Heart left ventricle (tissue), 16 donors: Measurements from ENCODE around the gene BOD1L1. TPM values are rescaled to one million over a fixed set of nuclear protein-coding genes. Genes with fewer than 3 reads are reported as not detected.

Experiments used
- ATAC-seq, 4 donors: fragments of 200-7000 bp; cut with Tn5 transposase; one replicate each; pipeline ENCODE4 v1.9.1; 2020 to 2022; ENCODE audit warnings: moderate library complexity in 4 of 4, mild to moderate bottlenecking in 3 of 4, moderate number of reproducible peaks in 1 of 4
- DNase-seq, 5 donors: peaks; one replicate each; pipeline ENCODE4 v3.0.0-alpha.2; 2020
- H3K27ac ChIP-seq, 12 donors: fragments of 200-600 bp; sonication (generic) in 4 of 12; one replicate each; pipeline versions ENCODE4 v1.5.0 to v1.8.0; 2016 to 2022; ENCODE audit warnings: mild to moderate bottlenecking in 2 of 12
- H3K27me3 ChIP-seq, 9 donors: fragments of 200-600 bp; sonication (generic) in 2 of 9; one replicate each; pipeline versions ENCODE4 v1.5.1 to v1.8.0; 2016 to 2022; ENCODE audit warnings: mild to moderate bottlenecking in 3 of 9
- H3K36me3 ChIP-seq, 9 donors: fragments of 200-600 bp; sonication (generic) in 2 of 9; one replicate each; pipeline versions ENCODE4 v1.5.0 to v1.8.0; 2018 to 2022; ENCODE audit warnings: mild to moderate bottlenecking in 2 of 9
- H3K4me1 ChIP-seq, 12 donors: fragments of 200-600 bp; sonication (generic) in 4 of 12; one replicate each; pipeline versions ENCODE4 v1.5.0 to v1.8.0; 2016 to 2022; ENCODE audit warnings: mild to moderate bottlenecking in 3 of 12
- H3K4me3 ChIP-seq, 12 donors: fragments of 200-600 bp; sonication (generic) in 4 of 12; one replicate each; pipeline versions ENCODE4 v1.5.0 to v1.8.0; 2017 to 2022; ENCODE audit warnings: mild to moderate bottlenecking in 9 of 12, moderate library complexity in 4 of 12
- H3K9me3 ChIP-seq, 12 donors: fragments of 200-600 bp; sonication (generic) in 4 of 12; one replicate each; pipeline versions ENCODE4 v1.5.0 to v1.8.0; 2016 to 2022; ENCODE audit warnings: mild to moderate bottlenecking in 1 of 12
- POLR2A ChIP-seq, 2 donors: fragments of 450-650 bp; IDR thresholded peaks; one replicate each; pipeline ENCODE4 v1.6.1; 2017; ENCODE audit warnings: antibody characterized with exemption in 2 of 2, mild to moderate bottlenecking in 2 of 2, moderate library complexity in 2 of 2
- WGBS, 4 donors: extraction: QIAGEN DNeasy Blood & Tissue Kit in 2 of 4; methylation state at CpG; one replicate each; pipeline versions ENCODE4 v1.1.5 to v1.1.7; 2013 to 2018; 5-methylcytosine and 5-hydroxymethylcytosine counted together
- intact Hi-C, 10 donors: fragments of 100-400 bp; cut with DNase I; formaldehyde crosslinking; loops; one replicate each; pipeline versions ENCODE4 v1.11.1 to v1.14.2; 2022
- polyA plus RNA-seq, 2 donors: library from polyadenylated mRNA; stranded (reverse); fragments of 200-250 nt; gene quantifications; one replicate each; pipeline ENCODE4 v1.2.3, GENCODE V29; 2013
- total RNA-seq, 9 donors: library from RNA; depleted of rRNA in 2 of 9; stranded (reverse); fragments of >200 nt in 2 of 9; fragmentation: NEBNext Ultra II Directional in 3 of 9; extraction: Animal tissue kit (Norgen Biotek cat#: 25700) in 3 of 9; gene quantifications; one replicate each; pipeline versions ENCODE4 v1.1.0 to v1.2.4, GENCODE V29; 2016 to 2023
- TF ChIP-seq, protein P1 (sequence below), 12 donors: fragments of 200-600 bp; sonication (generic) in 4 of 12; IDR thresholded peaks; one replicate each; pipeline versions ENCODE4 v1.5.0 to v1.8.0; 2018 to 2022; ENCODE audit warnings: antibody characterized with exemption in 12 of 12, mild to moderate bottlenecking in 5 of 12
- donor health status: ischemic (EF 13 %, LVEDD 7.1; RV severe dilation, severe dysfunction).
- donor health status: healthy with polysubstance abuse.
- donor health status: DM: no; HTN: yes; CAD: no.
- donor health status: DM: no; HTN: no; CAD: no.
- donor health status: ischemic (EF 25% LVEDD 6.9; RV normal size, moderate dysfunction).
- donor health status: ischemic (EF 25% LVEDD 5.7; RV mildly dilated, moderate dysfunction).
- donor health status: healthy.
- donor health status: DM: yes; HTN: yes; CAD: no.
- donor health status: ischemic (EF 35%, LVEDD 5.7; RV mildly dilated, moderate dysfunction).
- donor health status: nonischemic (EF 11% LVEDD 7.7; RV severe dilation, severe dysfunction).
- donor health status: DM: yes; HTN: yes; CAD: no.
- donor health status: PGD.
- donor health status: ischemic (EF 29% LVEDD 5.4; RV normal size, mild dysfunction).
- donor health status: nonischemic (EF 23%, LVEDD 6.1; RV moderate dilation, normal function).

The BOD1L1 gene
- total and polyA plus RNA-seq, 11 donors: 10.9 to 29.2 (median 18.7) TPM

DNA sequence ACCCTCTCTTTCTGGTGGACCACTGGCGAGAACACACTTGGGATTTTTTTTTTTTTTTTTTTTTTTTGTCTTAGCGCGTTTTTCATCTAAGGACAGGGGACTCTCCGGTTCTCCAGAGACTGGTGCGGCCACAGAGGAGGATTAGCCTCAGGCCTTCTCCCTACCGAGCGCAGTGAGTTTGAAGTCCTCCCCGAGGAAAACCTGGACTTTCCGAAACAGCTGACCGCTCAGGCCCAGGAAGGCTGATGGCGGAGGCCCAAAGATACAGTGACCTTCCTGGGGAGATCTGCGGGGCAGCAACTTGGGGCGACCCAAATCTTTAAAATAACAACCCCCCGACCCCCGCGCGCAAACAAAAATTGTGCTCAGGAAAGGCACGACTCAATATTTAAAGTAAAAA is 92.4 kb downstream of the BOD1L1 start:
- ATAC-seq (no peak), DNase-seq (no peak)
- no peak overlapping the region for H3K27ac ChIP-seq
- H3K36me3 ChIP-seq: no peaks in the 10 kb centered on the region
- no peak overlapping the region for H3K4me3 ChIP-seq
- H3K27me3 ChIP-seq: peaks cover 79 to 100% (median 98%) of the 10 kb centered on the region in 9 donors
- peaks cover 0 to 33% (median 9%) of the 10 kb centered on the region in 12 donors for H3K4me1 ChIP-seq
- intact Hi-C loops: loop anchor here in 1 of 10 donors (5.0 kb wide), 1 partner anchor 48 kb away; no protein-coding TSS in a partner anchor
- 3 to 5% (median 4%) methylated on average over 18 of the region's 18 CpGs for WGBS, 4 donors
- TF ChIP-seq, protein P1, sequence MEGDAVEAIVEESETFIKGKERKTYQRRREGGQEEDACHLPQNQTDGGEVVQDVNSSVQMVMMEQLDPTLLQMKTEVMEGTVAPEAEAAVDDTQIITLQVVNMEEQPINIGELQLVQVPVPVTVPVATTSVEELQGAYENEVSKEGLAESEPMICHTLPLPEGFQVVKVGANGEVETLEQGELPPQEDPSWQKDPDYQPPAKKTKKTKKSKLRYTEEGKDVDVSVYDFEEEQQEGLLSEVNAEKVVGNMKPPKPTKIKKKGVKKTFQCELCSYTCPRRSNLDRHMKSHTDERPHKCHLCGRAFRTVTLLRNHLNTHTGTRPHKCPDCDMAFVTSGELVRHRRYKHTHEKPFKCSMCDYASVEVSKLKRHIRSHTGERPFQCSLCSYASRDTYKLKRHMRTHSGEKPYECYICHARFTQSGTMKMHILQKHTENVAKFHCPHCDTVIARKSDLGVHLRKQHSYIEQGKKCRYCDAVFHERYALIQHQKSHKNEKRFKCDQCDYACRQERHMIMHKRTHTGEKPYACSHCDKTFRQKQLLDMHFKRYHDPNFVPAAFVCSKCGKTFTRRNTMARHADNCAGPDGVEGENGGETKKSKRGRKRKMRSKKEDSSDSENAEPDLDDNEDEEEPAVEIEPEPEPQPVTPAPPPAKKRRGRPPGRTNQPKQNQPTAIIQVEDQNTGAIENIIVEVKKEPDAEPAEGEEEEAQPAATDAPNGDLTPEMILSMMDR (IDR thresholded peaks at IDR 0.05): no peak
- TF ChIP-seq POLR2A (IDR thresholded peaks at IDR 0.05): no peak
- H3K9me3 ChIP-seq: no peaks in the 10 kb centered on the region

GRCh38 chr4:13534344-13535063 is 93.0 kb downstream of the BOD1L1 start:
- Histone ChIP-seq H3K27ac (no peak overlapping the region), H3K9me3 (no peaks in the 10 kb centered on the region), H3K4me3 (no peak overlapping the region), H3K36me3 (no peaks in the 10 kb centered on the region), H3K27me3 (peaks cover 73 to 99% (median 96%) of the 10 kb centered on the region in 9 donors), H3K4me1 (peaks cover 0 to 27% (median 5%) of the 10 kb centered on the region in 12 donors)
- intact Hi-C loops: loop anchor here in 1 of 10 donors (5.0 kb wide), 1 partner anchor 47 kb away; no protein-coding TSS in a partner anchor
- ATAC-seq (no peak), DNase-seq (no peak)
- 2 to 4% (median 2%) methylated on average over 29 to 32 of the region's 32 CpGs for WGBS, 4 donors
- TF ChIP-seq POLR2A (IDR thresholded peaks at IDR 0.05): no peak
- TF ChIP-seq, protein P1 (IDR thresholded peaks at IDR 0.05): no peak

DNA sequence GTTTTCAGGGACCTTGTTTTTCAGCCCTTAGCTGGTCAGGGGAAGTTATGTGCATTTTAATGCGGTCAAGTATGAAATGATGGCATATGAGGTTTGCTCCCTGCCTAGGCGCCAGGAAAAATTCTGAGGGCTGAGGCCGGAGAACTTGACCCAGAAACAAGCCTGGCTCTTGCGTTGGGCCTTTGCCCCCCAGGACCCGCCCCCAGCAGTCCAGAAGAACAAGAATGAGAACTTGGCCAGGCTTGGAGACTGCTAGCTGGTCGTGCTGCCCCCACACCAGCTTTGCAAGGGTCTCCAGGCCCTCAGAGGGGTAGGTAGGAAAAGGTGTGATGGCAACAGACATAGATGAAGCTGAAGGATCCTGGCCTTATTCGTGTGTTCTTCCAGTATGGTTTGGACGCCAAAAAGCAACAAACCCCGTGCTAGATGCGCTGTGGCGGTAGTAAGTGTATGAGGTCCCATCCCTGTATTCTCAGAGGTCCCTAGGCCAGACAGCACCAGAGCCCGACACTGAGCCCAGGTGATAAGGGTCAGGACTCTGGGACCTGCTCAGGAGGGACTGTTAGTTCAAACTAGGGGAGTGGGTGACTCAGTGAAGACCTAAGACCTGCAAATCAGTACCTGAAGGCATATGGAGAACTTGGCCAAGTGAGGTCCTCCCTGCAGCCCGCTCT is 93.7 kb downstream of the BOD1L1 start:
- peaks cover 67 to 99% (median 96%) of the 10 kb centered on the region in 9 donors for H3K27me3 ChIP-seq
- H3K36me3 ChIP-seq: no peaks in the 10 kb centered on the region
- H3K4me1 ChIP-seq: peaks cover 0 to 27% (median 1%) of the 10 kb centered on the region in 12 donors
- no peak for TF ChIP-seq POLR2A (IDR thresholded peaks at IDR 0.05)
- TF ChIP-seq, protein P1 (IDR thresholded peaks at IDR 0.05): no peak
- H3K27ac ChIP-seq: no peak overlapping the region
- ATAC-seq: no peak
- intact Hi-C loops: no loop called here
- no peak overlapping the region for H3K4me3 ChIP-seq
- H3K9me3 ChIP-seq: no peaks in the 10 kb centered on the region
- DNase-seq: no peak
- WGBS, 4 donors: 7 to 10% (median 8%) methylated on average over 12 to 13 of the region's 13 CpGs

DNA sequence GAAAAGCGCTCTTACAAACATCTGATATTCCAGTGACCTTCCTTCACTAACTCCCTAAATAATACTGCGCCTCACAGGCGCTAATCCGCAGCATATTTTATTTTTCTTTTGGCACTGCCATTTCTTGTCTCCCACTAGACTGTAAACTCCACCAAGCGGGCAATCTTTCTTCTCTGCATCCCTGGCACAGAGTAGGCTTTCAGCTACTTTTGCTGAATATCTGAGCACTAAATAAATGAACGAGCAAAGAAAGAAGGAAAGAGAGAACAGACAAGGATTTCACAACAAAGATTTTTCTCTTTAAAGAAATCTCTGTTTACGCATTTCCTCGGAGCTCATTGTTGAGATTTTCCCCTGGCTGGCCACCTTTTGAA is 95.9 kb downstream of the BOD1L1 start:
- intact Hi-C loops: no loop called here
- Histone ChIP-seq H3K36me3 (no peaks in the 10 kb centered on the region), H3K4me1 (peaks cover 0 to 31% (median 4%) of the 10 kb centered on the region in 12 donors), H3K4me3 (no peak overlapping the region), H3K27ac (no peak overlapping the region), H3K27me3 (peaks cover 65 to 99% (median 96%) of the 10 kb centered on the region in 9 donors), H3K9me3 (no peaks in the 10 kb centered on the region)
- DNase-seq: no peak
- no peak for TF ChIP-seq POLR2A (IDR thresholded peaks at IDR 0.05)
- TF ChIP-seq, protein P1 (IDR thresholded peaks at IDR 0.05): no peak
- 18 to 22% (median 21%) methylated on average over 8 of the region's 8 CpGs for WGBS, 4 donors
- no peak for ATAC-seq
